ENCODE data around the gene DDX1. TPM values are rescaled to one million over a fixed set of nuclear protein-coding genes. Genes with fewer than 3 reads are reported as not detected.

The DDX1 gene
- total and polyA plus RNA-seq, 9 of the 15 experiments (the other 6 are each of a cell fraction or from before 2014, with no cell fraction given): 116 to 277 (median 232) TPM

GRCh38 chr2:15561574-15562344, 29.9 kb upstream of the DDX1 start (continued):
- peak; percentile 69; the same call in 1 of the 2 replicates for TF ChIP-seq ZFP91 (CRISPR knock-in tag; IDR thresholded peaks at IDR 0.05)
- no peak for TF ChIP-seq CBX8 (IDR thresholded peaks at IDR 0.05; ENCODE audit: borderline replicate concordance, extremely low read depth, low read depth, low read length, poor library complexity, severe bottlenecking)
- no peak for TF ChIP-seq SP2 (IDR thresholded peaks at IDR 0.05; ENCODE audit: extremely low read depth, low read depth, low read length, poor library complexity, severe bottlenecking)
- TF ChIP-seq KAT7 (CRISPR knock-in tag; IDR thresholded peaks at IDR 0.05; ENCODE audit: borderline replicate concordance): no peak
- no peak for TF ChIP-seq PCBP1 (IDR thresholded peaks at IDR 0.05; ENCODE audit: low read depth, low read length, poor library complexity, severe bottlenecking)
- TF ChIP-seq ZNF384 (IDR thresholded peaks at IDR 0.05; ENCODE audit: low read depth, low read length): peak; percentile 91
- TF ChIP-seq MEF2D (tag; conservative IDR thresholded peaks at IDR 0.05; ENCODE audit: low read depth): no peak; the same call in none of the 2 replicates
- TF ChIP-seq TCF7L2 (IDR thresholded peaks at IDR 0.05; ENCODE audit: low read depth, low read length): no peak
- no peak for TF ChIP-seq NFIC (IDR thresholded peaks at IDR 0.05)
- TF ChIP-seq PCBP2 (IDR thresholded peaks at IDR 0.05; ENCODE audit: low read depth, low read length, poor library complexity, severe bottlenecking): no peak
- TF ChIP-seq REST (IDR thresholded peaks at IDR 0.05; ENCODE audit: borderline replicate concordance): no peak
- 0 out of 2 replicates have a peak, but pooled peaks have one; percentile 9 for TF ChIP-seq REST (CRISPR knock-in tag; IDR thresholded peaks at IDR 0.05; ENCODE audit: low read depth)
- TF ChIP-seq RBM17 (IDR thresholded peaks at IDR 0.05; ENCODE audit: borderline replicate concordance, low read depth, low read length): no peak
- TF ChIP-seq ELF1 (tag; IDR thresholded peaks at IDR 0.05): 0 out of 2 replicates have a peak, but pooled peaks have one; percentile 29
- TF ChIP-seq SNAPC5 (CRISPR knock-in tag; IDR thresholded peaks at IDR 0.05): no peak
- TF ChIP-seq PKNOX1 (IDR thresholded peaks at IDR 0.05): peak; percentile 83

Data from K562 (cell line).